Stomach (tissue), 9 donors: ENCODE measurements around the gene RXRA. TPM values are rescaled to one million over a fixed set of nuclear protein-coding genes. Genes with fewer than 3 reads are reported as not detected.

Experiments
- DNase-seq, 2 donors: peaks; one replicate each; pipeline versions ENCODE4 v3.0.0 to v3.0.0-alpha.2; 2013 to 2019
- H3K27ac ChIP-seq, 5 donors: fragments of 200-600 bp in 4 of 5; sonication (generic) in 4 of 5; one replicate each; pipeline ENCODE4 v1.5.1; 2013 to 2019; ENCODE audit warnings: mild to moderate bottlenecking in 1 of 5, moderate library complexity in 1 of 5
- H3K27me3 ChIP-seq, 3 donors: fragments of 200-600 bp; sonication (generic); one replicate each; pipeline ENCODE4 v1.5.1; 2017 to 2019; ENCODE audit warnings: mixed run types in 1 of 3
- H3K36me3 ChIP-seq, 4 donors: fragments of 200-600 bp; sonication (generic); 1 replicate in 3 of 4; 2 replicates in 1 of 4; pipeline ENCODE4 v1.5.1; 2016 to 2019
- H3K4me1 ChIP-seq, 4 donors: fragments of 200-600 bp; sonication (generic); one replicate each; pipeline ENCODE4 v1.5.1; 2016 to 2019
- H3K4me3 ChIP-seq, 4 donors: fragments of 200-600 bp; sonication (generic) in 3 of 4; one replicate each; pipeline ENCODE4 v1.5.1; 2016 to 2019; ENCODE audit warnings: mild to moderate bottlenecking in 1 of 4
- H3K9me3 ChIP-seq, 4 donors: fragments of 200-600 bp; sonication (generic); one replicate each; pipeline ENCODE4 v1.5.1; 2016 to 2019
- CTCF ChIP-seq, 7 experiments: fragments of 450-650 bp in 4 of 7; fragments of 200-600 bp in 3 of 7; sonication (generic) in 3 of 7; IDR thresholded peaks; one replicate each; pipeline ENCODE4 v1.5.1; 2016 to 2019; ENCODE audit warnings: antibody characterized with exemption in 7 of 7, control low read depth in 2 of 7, mild to moderate bottlenecking in 1 of 7
- EP300 ChIP-seq: sonication (generic); formaldehyde crosslinking; IDR thresholded peaks from one replicate; pipeline ENCODE4 v1.6.1; 2017; ENCODE audit warnings: antibody characterized with exemption
- POLR2A ChIP-seq, 4 donors: fragments of 450-650 bp; IDR thresholded peaks; one replicate each; pipeline ENCODE4 v1.6.1; 2016; ENCODE audit warnings: antibody characterized with exemption in 4 of 4, control low read depth in 2 of 4, mild to moderate bottlenecking in 1 of 4, moderate library complexity in 1 of 4
- POLR2AphosphoS5 ChIP-seq, 3 donors: sonication (generic); formaldehyde crosslinking; IDR thresholded peaks; one replicate each; pipeline ENCODE4 v1.6.1; 2016; ENCODE audit warnings: antibody characterized with exemption in 3 of 3
- WGBS, 5 donors: extraction: QIAGEN DNeasy Blood & Tissue Kit in 3 of 5; methylation state at CpG; one replicate each; pipeline versions ENCODE4 v1.1.5 to v1.1.7; 2013 to 2018; 5-methylcytosine and 5-hydroxymethylcytosine counted together
- intact Hi-C: fragments of 100-400 bp; cut with DNase I; formaldehyde crosslinking; loops from one replicate; pipeline ENCODE4 v1.15.1; 2023; ENCODE audit warnings: low total_unique reads
- polyA plus RNA-seq, 3 donors: library from polyadenylated mRNA; stranded (reverse); fragments of 200-250 nt; gene quantifications; one replicate each; pipeline ENCODE4 v1.2.3, GENCODE V29; 2013
- total RNA-seq, 5 donors: library from RNA; depleted of rRNA; stranded (reverse); fragments of >200 nt; gene quantifications; one replicate each; pipeline versions ENCODE4 v1.1.0 to v1.2.3, GENCODE V29; 2014 to 2016
- donor health status: healthy with polysubstance abuse.
- donor health status: Bipolar disorder and iron deficiency.
- donor health status: healthy.

Gene RXRA
- total and polyA plus RNA-seq, 8 donors: 14.0 to 68.4 (median 29.3) TPM

- no peak overlapping the region for H3K4me3 ChIP-seq
- H3K4me1 ChIP-seq: peaks cover 28 to 72% (median 43%) of the 10 kb centered on the region in 4 donors
- H3K9me3 ChIP-seq: no peaks in the 10 kb centered on the region
- WGBS, 5 donors: 52 to 78% (median 70%) methylated on average over 2 to 5 of the region's 5 CpGs
- intact Hi-C loops: no loop called here
- H3K27ac ChIP-seq: no peak overlapping the region
- TF ChIP-seq POLR2A (IDR thresholded peaks at IDR 0.05): no peak
- no peak for TF ChIP-seq POLR2AphosphoS5 (IDR thresholded peaks at IDR 0.05)
- no peak for TF ChIP-seq CTCF (IDR thresholded peaks at IDR 0.05)
- no peak for TF ChIP-seq EP300
- DNase-seq: no peak
- H3K36me3 ChIP-seq: no peaks in the 10 kb centered on the region
- no peaks in the 10 kb centered on the region for H3K27me3 ChIP-seq
These were observed 7.3 kb upstream of the RXRA start for GRCh38 chr9:134318941-134319305.

GRCh38 chr9:134319306-134320125 lies 6.7 kb upstream of the RXRA start:
- no peaks in the 10 kb centered on the region for H3K36me3 ChIP-seq
- 82 to 91% (median 90%) methylated on average over 17 to 24 of the region's 24 CpGs for WGBS, 5 donors
- H3K4me3 ChIP-seq: no peak overlapping the region
- H3K4me1 ChIP-seq: peaks cover 33 to 77% (median 49%) of the 10 kb centered on the region in 4 donors
- no peaks in the 10 kb centered on the region for H3K9me3 ChIP-seq
- intact Hi-C loops: no loop called here
- TF ChIP-seq EP300 (no peak), POLR2A (IDR thresholded peaks at IDR 0.05) (no peak), CTCF (IDR thresholded peaks at IDR 0.05) (no peak), POLR2AphosphoS5 (IDR thresholded peaks at IDR 0.05) (no peak)
- H3K27ac ChIP-seq: no peak overlapping the region
- no peaks in the 10 kb centered on the region for H3K27me3 ChIP-seq
- no peak for DNase-seq

GRCh38 chr9:134320126-134320867 lies 6.0 kb upstream of the RXRA start:
- Histone ChIP-seq H3K36me3 (no peaks in the 10 kb centered on the region), H3K27me3 (no peaks in the 10 kb centered on the region), H3K9me3 (no peaks in the 10 kb centered on the region), H3K27ac (no peak overlapping the region), H3K4me3 (no peak overlapping the region), H3K4me1 (peaks cover 39 to 82% (median 56%) of the 10 kb centered on the region in 4 donors)
- intact Hi-C loops: no loop called here
- TF ChIP-seq POLR2A (IDR thresholded peaks at IDR 0.05): no peak
- no peak for TF ChIP-seq CTCF (IDR thresholded peaks at IDR 0.05)
- TF ChIP-seq EP300: no peak
- TF ChIP-seq POLR2AphosphoS5 (IDR thresholded peaks at IDR 0.05): no peak
- DNase-seq: no peak
- WGBS, 5 donors: 81 to 91% (median 83%) methylated on average over 20 to 22 of the region's 22 CpGs

GRCh38 chr9:134320868-134321471 lies 5.3 kb upstream of the RXRA start:
- H3K9me3 ChIP-seq: no peaks in the 10 kb centered on the region
- no peaks in the 10 kb centered on the region for H3K36me3 ChIP-seq
- intact Hi-C loops: no loop called here
- no peaks in the 10 kb centered on the region for H3K27me3 ChIP-seq
- H3K4me1 ChIP-seq: peaks cover 39 to 76% (median 52%) of the 10 kb centered on the region in 4 donors
- no peak overlapping the region for H3K27ac ChIP-seq
- WGBS, 5 donors: 66 to 79% (median 73%) methylated on average over 22 of the region's 22 CpGs
- no peak overlapping the region for H3K4me3 ChIP-seq
- no peak for DNase-seq
- TF ChIP-seq POLR2A (IDR thresholded peaks at IDR 0.05): no peak
- no peak for TF ChIP-seq POLR2AphosphoS5 (IDR thresholded peaks at IDR 0.05)
- TF ChIP-seq EP300: no peak
- no peak for TF ChIP-seq CTCF (IDR thresholded peaks at IDR 0.05)
